Adrenal gland (tissue), 5 donors: ENCODE data around the gene DNAH8.

ENCODE experiments used
- POLR2A ChIP-seq, 2 donors: fragments of 450-650 bp; IDR thresholded peaks; one replicate each; pipeline ENCODE4 v1.6.1; 2017; ENCODE audit warnings: antibody characterized with exemption in 2 of 2, mild to moderate bottlenecking in 2 of 2, moderate library complexity in 1 of 2
- TF ChIP-seq, protein P1 (sequence below), 6 experiments: fragments of 450-650 bp in 4 of 6; fragments of 200-600 bp in 2 of 6; sonication (generic) in 1 of 6; IDR thresholded peaks; 1 replicate in 5 of 6; 2 replicates in 1 of 6; pipeline versions ENCODE4 v1.5.1 to v1.8.0; 2016 to 2021; ENCODE audit warnings: antibody characterized with exemption in 6 of 6, mild to moderate bottlenecking in 2 of 6, moderate library complexity in 1 of 6
- donor health status: DM: no; HTN: no; CAD: no.

DNA sequence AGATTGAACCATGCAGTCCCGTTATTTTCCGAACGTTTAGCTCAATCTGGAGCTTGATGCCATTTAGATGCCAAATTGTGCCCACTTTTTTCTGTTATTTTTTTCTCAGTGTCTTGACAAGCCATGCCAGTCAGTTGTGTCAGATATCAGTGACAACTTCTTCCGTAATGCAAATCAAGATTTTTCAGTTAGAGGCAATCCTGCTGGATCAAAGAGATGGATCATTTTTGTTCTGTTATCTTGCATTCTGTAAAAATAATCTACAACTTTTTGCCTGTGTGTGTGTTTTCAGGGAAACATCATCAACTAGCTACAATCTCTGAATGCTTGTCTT, 302.4 kb downstream of the DNAH8 start:
- TF ChIP-seq, protein P1, sequence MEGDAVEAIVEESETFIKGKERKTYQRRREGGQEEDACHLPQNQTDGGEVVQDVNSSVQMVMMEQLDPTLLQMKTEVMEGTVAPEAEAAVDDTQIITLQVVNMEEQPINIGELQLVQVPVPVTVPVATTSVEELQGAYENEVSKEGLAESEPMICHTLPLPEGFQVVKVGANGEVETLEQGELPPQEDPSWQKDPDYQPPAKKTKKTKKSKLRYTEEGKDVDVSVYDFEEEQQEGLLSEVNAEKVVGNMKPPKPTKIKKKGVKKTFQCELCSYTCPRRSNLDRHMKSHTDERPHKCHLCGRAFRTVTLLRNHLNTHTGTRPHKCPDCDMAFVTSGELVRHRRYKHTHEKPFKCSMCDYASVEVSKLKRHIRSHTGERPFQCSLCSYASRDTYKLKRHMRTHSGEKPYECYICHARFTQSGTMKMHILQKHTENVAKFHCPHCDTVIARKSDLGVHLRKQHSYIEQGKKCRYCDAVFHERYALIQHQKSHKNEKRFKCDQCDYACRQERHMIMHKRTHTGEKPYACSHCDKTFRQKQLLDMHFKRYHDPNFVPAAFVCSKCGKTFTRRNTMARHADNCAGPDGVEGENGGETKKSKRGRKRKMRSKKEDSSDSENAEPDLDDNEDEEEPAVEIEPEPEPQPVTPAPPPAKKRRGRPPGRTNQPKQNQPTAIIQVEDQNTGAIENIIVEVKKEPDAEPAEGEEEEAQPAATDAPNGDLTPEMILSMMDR (IDR thresholded peaks at IDR 0.05): no peak
- TF ChIP-seq POLR2A (IDR thresholded peaks at IDR 0.05): no peak
